OCI-LY1 (cell line): ENCODE results near the gene BICD1.

Experiments used
- H2AFZ ChIP-seq: fragments of 200-600 bp; sonication (generic), shearing (Covaris generic); 2 replicates; pipeline ENCODE4 v1.6.0; 2014; ENCODE audit warnings: antibody characterized with exemption, mild to moderate bottlenecking, low read length
- H3F3A ChIP-seq: fragments of 200-600 bp; sonication (generic), shearing (Covaris generic); 2 replicates; pipeline ENCODE4 v1.6.0; 2014; ENCODE audit warnings: mild to moderate bottlenecking, antibody characterized with exemption, low read length, moderate library complexity; ENCODE audit not compliant: insufficient read depth
- H3K27ac ChIP-seq: fragments of 200-600 bp; sonication (generic); 2 replicates; pipeline ENCODE4 v1.5.1; 2014; ENCODE audit warnings: low read length, mixed run types, mild to moderate bottlenecking, low read depth; ENCODE audit not compliant: poor library complexity, severe bottlenecking
- H3K27me3 ChIP-seq: fragments of 200-600 bp; sonication (generic); 2 replicates; pipeline ENCODE4 v1.6.0; 2014; ENCODE audit warnings: antibody characterized with exemption, mild to moderate bottlenecking, low read length, moderate library complexity; ENCODE audit not compliant: insufficient read depth
- H3K36me3 ChIP-seq: fragments of 200-600 bp; sonication (generic); 2 replicates; pipeline ENCODE4 v1.6.1; 2014; ENCODE audit warnings: mild to moderate bottlenecking, antibody characterized with exemption, low read length, moderate library complexity, mixed read lengths; ENCODE audit not compliant: insufficient read depth
- H3K4me1 ChIP-seq: fragments of 200-600 bp; sonication (generic); 2 replicates; pipeline ENCODE4 v1.5.1; 2014; ENCODE audit warnings: mild to moderate bottlenecking, low read length, moderate library complexity; ENCODE audit not compliant: insufficient read depth, severe bottlenecking
- H3K4me2 ChIP-seq: fragments of 200-600 bp; sonication (generic), shearing (Covaris generic); 2 replicates; pipeline ENCODE4 v1.6.1; 2014; ENCODE audit warnings: low read length
- H3K4me3 ChIP-seq: fragments of 200-600 bp; sonication (generic); 2 replicates; pipeline ENCODE4 v1.5.1; 2014; ENCODE audit warnings: low read length, low read depth, mild to moderate bottlenecking, mixed read lengths; ENCODE audit not compliant: poor library complexity, severe bottlenecking
- H3K79me2 ChIP-seq: fragments of 200-600 bp; shearing (Covaris generic); 2 replicates; pipeline ENCODE4 v1.6.1; 2016; ENCODE audit warnings: mixed run types, low read length, mixed read lengths; ENCODE audit not compliant: insufficient read depth
- H3K9ac ChIP-seq: fragments of 200-600 bp; sonication (generic), shearing (Covaris generic); 2 replicates; pipeline ENCODE4 v1.6.1; 2014; ENCODE audit warnings: mild to moderate bottlenecking, low read length, mixed read lengths
- H3K9me2 ChIP-seq: fragments of 200-600 bp; sonication (generic), shearing (Covaris generic); 2 replicates; pipeline ENCODE4 v1.6.1; 2014; ENCODE audit warnings: low read depth, mild to moderate bottlenecking, low read length, mixed read lengths
- H3K9me3 ChIP-seq: fragments of 200-600 bp; shearing (Covaris generic); 2 replicates; pipeline ENCODE4 v1.6.1; 2014; ENCODE audit warnings: low read length, mixed read lengths
- H4K20me1 ChIP-seq: fragments of 200-600 bp; sonication (generic), shearing (Covaris generic); 2 replicates; pipeline ENCODE4 v1.6.0; 2016; ENCODE audit warnings: mild to moderate bottlenecking, low read length; ENCODE audit not compliant: insufficient read depth
- EZH2 ChIP-seq: fragments of 200-600 bp; sonication (generic), shearing (Covaris generic); IDR thresholded peaks from 2 replicates; pipeline ENCODE4 v1.8.0; 2017; ENCODE audit warnings: borderline replicate concordance, mixed run types, mild to moderate bottlenecking, antibody characterized with exemption, low read length, moderate library complexity, mixed read lengths
- TF ChIP-seq, protein P1 (sequence below): fragments of 200-600 bp; sonication (generic), shearing (Covaris generic); IDR thresholded peaks from 2 replicates; pipeline ENCODE4 v1.5.1; 2017; ENCODE audit warnings: mild to moderate bottlenecking, antibody characterized with exemption, low read length, moderate library complexity, mixed read lengths

The BICD1 gene

DNA sequence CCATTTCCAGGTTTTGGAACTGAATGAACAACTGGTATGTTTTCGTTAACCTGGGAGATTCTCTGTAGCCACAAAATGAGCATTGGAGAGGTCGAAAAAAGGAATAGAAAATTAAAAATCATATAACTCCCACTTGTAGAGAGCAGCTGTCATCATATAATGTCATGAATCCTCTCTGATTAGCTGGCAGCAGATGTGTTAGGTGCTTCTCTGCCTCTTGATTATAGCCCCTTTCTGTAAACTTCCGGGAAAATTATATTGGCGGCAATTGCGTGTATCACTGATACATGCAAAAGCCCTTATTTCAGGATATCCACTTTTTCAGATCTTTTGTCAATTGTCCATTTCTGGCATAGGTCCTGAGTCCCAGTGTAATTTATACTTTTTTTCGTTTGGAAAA is 324.4 kb downstream of the BICD1 start:
- Histone ChIP-seq H3K27ac (no peak overlapping the region), H3K9me2 (no peaks in the 10 kb centered on the region), H3K4me1 (no peaks in the 10 kb centered on the region), H3K4me2 (no peak overlapping the region), H3K27me3 (no peaks in the 10 kb centered on the region), H3F3A (no peaks in the 10 kb centered on the region), H3K79me2 (no peaks in the 10 kb centered on the region), H3K36me3 (no peaks in the 10 kb centered on the region; the same call in 1 of the 2 replicates), H3K9ac (no peak overlapping the region), H4K20me1 (no peaks in the 10 kb centered on the region), H2AFZ (no peak overlapping the region), H3K9me3 (peaks cover 3% of the 10 kb centered on the region; the same call in 1 of the 2 replicates), H3K4me3 (no peak overlapping the region)
- TF ChIP-seq, protein P1, sequence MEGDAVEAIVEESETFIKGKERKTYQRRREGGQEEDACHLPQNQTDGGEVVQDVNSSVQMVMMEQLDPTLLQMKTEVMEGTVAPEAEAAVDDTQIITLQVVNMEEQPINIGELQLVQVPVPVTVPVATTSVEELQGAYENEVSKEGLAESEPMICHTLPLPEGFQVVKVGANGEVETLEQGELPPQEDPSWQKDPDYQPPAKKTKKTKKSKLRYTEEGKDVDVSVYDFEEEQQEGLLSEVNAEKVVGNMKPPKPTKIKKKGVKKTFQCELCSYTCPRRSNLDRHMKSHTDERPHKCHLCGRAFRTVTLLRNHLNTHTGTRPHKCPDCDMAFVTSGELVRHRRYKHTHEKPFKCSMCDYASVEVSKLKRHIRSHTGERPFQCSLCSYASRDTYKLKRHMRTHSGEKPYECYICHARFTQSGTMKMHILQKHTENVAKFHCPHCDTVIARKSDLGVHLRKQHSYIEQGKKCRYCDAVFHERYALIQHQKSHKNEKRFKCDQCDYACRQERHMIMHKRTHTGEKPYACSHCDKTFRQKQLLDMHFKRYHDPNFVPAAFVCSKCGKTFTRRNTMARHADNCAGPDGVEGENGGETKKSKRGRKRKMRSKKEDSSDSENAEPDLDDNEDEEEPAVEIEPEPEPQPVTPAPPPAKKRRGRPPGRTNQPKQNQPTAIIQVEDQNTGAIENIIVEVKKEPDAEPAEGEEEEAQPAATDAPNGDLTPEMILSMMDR = no peak
- no peak for TF ChIP-seq EZH2
